SK-N-MC (cell line): ENCODE results near the gene STIL.

Experiments
- EZH2 ChIP-seq: fragments of 200-600 bp; sonication (generic); IDR thresholded peaks from one replicate; pipeline ENCODE4 v1.6.1; 2017; ENCODE audit warnings: antibody characterized with exemption
- POLR2AphosphoS5 ChIP-seq: IDR thresholded peaks from 2 replicates; pipeline ENCODE4 v1.6.1; 2012; ENCODE audit warnings: mild to moderate bottlenecking, low read depth, low read length, borderline replicate concordance

DNA sequence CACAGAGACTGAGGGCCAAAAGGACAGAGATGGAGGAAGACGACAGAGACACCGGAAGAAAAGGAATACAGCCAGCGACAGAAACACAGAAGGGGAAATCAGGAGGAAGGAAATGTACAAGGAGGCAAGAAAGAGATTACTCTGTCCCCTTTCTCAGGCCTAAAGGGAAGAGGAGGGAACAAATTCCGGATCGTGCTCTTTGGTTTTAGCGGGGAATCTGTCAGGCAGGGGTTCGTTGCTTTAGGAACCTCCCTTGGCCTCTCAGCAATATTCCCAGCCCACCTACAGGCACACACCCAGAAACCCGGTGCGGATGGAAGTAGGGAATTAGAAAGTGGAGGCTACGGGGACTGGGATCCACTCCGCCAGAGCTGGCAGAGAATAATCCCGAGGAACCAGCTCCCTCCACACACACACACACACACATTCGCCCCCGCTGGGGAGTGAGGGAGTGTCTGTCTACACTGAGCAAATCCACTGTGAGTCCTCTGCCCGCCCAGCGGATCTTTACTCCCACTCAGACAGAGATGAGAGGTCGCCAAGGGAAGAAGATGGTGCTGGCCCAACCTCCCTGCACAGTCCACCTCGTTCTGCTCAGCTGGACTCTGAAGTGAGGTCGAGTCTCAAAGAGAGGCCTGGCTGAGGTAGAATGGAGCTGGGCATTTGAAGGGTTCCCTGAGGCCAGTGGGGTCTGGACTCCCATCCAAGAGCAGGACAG, 87.7 kb downstream of the STIL start:
- TF ChIP-seq EZH2 (no peak), POLR2AphosphoS5 (no peak)
